Fibroblast of skin of left quadriceps (primary cell): ENCODE data around the gene HDAC5.
"Not testable (repeated sequence)": the region's sequence is repeated elsewhere in the genome, so short reads cannot be mapped to it uniquely, and the experiment has no call there.

Source experiments
- DNase-seq, 2 experiments: peaks; one replicate each; pipeline ENCODE4 v3.0.0-alpha.2; 2013; ENCODE audit warnings: low read depth in 2 of 2

The HDAC5 gene

DNA sequence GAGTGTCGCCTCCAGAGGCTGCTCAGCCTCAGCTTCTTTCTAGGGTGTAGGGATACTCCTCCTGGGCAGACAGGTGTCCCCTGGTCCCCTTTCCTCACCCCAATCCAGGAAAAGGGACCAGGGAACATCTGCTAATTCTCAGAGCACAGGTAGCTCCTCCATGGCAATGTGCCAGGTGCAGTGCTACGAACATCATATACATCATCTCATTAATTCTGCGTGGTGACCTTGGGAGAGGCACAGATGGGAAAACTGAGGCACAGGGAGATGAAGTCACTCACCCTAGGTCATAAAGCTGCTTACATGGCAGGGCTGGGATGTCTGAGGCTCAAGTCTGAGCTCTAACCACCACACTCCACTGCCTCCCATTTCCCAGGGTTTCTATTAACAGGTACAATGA lies 11.7 kb downstream of the HDAC5 start:
- no peak for DNase-seq

DNA sequence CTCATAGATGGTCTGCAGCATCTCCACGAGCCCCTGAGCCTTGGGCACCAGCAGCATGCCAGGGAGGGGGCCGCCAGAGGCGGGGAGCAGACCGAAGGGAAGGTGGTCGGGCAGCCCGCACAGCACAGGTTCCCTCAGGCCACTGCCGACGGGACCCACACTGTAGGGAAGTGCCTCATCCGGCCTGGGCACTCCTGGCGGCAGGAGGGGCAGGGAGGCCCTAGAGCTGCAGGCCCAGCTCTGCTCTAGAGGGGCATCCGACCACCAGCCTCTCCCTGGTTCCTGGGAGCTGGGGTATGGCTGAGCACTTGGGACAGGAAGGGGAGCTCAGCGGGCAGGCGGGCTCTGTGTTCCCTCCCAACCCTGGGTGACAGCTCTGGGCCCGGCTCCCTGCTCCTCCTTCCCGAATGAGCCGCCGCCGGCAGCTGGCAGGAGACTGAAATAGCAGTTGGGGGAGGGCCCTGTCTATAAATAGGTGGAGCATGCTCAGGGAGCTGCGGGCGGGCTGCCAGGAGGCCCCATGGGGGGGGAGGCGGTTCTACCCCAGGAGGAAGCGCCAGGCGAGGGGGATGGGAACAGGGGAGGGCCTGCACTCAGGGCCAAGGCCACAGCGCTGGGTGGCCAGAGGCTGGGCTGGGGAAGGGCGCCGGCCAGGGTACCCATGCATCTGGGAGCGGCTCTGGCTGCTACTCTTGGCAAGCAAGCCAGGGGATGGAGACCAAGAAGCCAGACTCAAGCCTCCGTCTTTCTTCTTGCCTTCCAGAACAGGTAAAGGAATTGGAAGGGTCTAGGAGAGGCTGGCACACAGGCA lies 12.4 kb downstream of the HDAC5 start:
- peak; percentile 79 to 83 for DNase-seq

DNA sequence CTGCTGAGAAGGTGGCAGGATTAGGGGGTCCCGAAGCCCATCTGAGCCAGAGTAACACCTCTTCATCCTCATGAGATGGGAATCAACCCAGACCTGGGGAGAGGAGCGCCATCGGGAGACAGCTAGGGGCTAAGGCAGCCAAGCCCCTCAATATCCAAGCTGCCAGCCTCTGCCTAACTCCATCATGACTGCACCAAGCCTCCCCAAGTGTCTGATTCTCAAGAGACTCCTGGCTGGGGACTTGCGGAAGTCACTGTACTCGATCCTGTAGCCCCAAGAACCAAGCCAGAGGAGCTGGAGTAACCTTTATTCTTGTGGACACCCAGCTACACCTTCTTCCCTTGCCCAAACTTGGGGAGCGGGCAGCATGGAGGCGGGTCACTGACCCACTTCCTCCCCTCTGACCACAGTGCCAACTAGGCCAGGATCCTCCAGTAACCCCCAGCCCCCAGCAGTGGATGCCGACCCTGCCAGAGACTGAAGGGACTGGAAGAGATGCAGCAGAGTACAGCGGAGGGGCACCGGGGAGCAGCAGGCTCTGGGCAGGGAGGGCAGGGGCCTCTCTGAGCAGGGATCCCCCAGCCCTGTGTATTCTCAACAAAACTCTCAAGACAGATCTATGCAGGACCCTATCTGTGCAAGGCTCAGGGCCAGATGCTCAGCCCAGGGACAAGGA lies 13.3 kb downstream of the HDAC5 start:
- DNase-seq, result no peak

DNA sequence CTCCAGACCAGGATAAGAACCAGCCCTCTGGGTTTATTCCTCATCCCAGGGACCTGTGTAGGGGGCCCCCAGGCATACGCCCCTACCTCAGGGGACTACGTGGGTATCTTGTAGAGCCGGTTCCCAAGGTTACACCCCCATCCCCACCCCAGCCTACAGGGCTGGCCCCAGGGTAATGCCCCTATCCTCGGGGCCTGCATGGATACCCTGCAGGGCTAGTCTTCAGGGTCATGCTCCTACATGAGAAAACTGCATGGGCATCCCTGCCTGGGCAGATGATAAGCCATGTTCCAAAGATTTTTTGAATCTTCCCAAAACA lies 14.2 kb downstream of the HDAC5 start:
- no peak for DNase-seq

DNA sequence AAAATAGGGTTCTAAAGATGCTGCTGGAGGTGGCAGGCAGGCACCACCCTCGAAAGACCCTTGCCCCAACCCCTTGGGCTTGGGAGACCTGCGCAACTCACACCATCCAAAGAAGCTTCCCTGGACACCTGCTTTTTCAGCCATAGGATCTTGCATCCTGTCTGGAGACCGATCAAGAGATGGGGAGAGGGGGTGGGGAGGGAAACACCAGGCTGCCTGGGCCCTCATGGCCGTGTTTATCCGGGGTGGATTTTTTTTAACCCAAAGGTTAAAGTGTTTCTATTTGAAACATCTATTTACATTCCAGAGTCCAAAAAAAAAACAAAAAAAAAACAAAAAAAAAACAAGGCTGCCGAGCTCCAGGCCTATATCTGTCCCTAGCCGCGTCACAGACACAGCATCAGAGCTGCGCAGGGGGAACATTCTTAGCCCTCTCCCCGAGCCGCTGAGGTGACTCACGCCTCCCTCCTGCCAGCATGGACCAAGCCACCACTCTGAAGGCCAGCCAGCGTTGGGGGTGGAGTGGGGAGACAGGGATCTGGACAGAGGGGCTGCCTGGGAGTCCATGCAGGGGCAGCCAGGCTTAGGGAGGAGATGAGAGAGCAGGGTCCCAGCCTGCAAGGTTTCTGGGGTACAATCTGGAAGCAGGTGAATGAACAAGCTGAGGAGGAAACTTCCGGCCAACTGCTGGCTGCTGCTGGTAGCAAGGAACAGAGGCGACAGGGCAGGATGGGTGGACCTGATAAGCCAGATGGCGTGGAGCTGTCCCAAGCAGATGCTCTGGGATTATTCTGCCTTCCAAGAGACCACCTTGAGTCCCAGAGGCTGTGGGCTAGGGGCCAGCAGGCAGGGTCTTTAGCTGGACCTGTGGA lies 14.8 kb downstream of the HDAC5 start:
- peak; percentile 58 to 64 for DNase-seq

DNA sequence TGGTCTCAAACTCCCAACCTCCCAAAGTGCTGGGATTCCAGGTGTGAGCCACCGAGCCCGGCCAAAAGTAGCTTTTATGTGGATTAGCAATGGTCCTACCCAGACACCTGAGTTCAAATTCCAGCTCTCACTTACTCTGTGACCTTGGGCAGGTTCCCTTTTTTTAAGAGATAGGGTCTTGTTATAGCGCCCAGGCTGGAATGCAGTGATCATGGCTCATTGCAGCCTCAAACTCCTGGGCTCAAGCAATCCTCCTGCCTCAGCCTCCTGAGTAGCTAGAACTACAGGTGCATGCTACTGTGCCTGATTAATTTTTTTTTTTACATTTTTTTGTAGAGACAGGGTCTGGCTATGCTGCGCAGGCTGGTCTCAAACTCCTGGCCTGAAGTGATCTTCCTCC lies 16.6 kb downstream of the HDAC5 start:
- DNase-seq, result no peak

DNA sequence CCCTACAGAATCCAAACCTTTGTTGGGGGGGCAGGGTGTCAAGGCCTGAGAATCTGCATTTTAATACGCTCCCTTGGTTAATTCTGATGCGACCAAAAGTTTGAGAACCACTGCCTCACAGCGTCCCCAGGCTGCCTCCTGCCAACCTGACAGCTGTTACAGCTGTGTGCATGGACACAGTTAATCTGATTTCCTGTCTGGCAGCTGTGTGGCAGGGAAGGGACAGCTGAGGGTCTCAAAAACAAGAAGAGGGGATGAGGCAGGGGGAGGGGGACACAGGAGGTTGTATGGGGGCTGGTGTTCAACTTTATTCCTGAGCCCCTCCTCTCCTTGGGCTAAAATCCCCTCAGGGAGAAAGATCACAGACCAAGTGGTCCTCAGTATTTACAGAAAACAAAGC lies 17.5 kb downstream of the HDAC5 start:
- no peak for DNase-seq

DNA sequence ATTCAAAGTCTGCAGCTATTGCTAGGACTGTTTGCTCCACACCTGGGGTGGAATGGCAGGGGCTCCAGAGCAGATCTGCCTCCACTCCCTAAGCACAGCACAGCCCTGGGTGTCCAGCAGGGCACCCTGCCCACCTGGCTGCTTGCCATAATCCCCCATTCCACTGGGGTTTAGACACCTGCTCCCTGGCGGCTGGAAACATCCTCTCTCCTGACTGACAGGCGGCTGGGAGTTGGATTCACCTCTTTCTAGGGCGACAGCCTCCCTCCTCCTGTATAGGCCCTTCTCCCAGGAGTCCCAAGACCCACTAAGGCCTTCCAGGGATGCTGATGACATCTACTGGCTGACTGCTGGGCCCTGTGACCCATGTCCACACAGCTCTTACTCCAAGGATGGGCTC lies 18.0 kb downstream of the HDAC5 start:
- DNase-seq, result no peak

DNA sequence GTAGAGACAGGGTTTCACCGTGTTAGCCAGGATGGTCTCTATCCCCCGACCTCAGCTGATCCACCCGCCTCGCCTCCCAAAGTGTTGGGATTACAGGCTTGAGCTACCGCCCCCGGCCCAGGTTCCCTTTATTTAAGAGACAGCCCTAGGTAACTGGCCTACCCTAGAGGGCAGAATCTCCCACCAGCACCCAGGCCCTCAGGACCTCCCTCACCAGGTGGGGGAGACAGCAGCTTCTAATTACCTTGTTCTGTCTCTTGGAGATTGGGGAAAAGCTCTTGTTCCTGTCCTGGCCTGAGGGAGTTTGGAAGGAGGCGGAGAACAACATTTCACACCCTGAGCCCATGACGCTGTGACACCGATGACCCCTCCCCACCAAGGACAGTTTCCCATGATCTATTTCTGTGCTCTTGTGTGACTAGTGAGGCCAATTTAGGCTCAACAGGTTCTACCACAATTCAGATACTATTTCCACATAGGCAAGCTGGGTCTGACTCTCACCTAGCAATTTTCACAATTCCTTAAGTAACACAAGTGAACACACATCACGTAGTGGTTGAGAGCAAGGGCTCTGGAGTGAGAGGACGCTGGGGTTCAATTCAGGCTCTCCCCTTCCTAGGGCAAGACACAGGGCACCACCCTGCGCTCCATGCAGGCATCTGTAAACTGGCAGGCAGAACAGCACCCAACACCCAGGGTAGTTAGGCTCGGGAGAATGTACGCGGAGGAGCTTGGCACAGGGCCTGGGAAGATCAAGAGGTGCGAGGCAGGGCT lies 20.4 kb downstream of the HDAC5 start:
- no peak for DNase-seq

DNA sequence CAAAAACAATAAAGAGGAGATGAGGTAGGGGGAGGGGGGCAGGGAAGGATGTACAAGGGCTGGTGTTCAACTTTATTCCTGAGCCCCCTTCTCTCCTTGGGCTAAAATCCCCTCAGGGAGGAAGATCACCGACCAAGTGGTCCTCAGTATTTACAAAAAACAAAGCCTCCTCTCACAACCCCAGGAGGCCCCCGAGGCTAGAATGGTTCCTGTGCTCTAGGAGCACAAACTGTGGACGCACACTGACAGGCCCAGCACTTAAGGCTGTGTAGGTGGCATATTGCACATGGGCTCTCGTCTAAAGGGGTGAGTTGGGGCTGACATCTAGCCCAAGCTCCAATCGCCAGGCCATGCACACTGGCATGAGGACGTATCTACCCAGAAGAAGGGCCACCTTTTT lies 21.6 kb downstream of the HDAC5 start:
- DNase-seq, result not testable (repeated sequence)

DNA sequence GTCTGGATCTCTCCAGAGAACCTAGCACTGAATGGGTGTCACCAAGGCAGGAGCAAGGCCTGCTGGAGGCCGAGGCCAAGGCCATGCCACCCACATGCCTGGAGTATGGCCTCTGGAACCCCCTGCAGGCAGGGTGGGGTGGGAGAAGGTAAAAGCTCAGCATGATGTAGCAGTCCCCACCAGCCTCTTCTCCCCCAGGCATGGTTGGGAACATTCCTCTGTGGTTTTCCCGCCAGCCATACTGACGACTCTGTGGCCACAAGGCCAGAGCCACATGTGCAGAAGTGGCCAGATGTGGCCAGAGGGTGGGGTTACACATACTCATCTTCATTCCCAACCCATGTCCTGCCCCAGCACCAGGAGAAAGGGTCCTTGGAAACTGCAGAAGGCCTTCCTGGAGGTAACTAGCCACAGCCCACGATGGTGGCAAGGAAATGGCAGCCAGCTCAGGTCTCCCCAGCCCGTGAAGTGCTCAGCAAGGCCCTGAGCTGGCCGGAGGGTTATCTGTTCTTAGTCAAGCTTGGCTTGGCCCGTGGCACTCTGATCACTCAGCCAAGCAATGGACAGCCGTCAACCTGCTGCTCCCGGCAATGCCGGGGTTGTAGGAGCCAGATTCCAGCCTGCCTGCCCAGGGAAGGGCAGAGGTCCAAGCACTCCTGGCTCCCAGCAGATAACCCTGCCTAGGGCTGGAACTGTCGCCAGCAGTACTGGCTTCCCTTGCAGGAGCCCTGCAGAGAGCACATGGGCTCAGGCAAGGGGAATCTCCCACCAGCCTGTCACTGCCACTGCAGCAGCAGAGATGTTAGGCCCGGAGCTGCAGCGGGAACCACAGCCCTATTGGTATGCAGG lies 26.1 kb downstream of the HDAC5 start:
- DNase-seq, result peak in 1 of 2 experiments; percentile 27

DNA sequence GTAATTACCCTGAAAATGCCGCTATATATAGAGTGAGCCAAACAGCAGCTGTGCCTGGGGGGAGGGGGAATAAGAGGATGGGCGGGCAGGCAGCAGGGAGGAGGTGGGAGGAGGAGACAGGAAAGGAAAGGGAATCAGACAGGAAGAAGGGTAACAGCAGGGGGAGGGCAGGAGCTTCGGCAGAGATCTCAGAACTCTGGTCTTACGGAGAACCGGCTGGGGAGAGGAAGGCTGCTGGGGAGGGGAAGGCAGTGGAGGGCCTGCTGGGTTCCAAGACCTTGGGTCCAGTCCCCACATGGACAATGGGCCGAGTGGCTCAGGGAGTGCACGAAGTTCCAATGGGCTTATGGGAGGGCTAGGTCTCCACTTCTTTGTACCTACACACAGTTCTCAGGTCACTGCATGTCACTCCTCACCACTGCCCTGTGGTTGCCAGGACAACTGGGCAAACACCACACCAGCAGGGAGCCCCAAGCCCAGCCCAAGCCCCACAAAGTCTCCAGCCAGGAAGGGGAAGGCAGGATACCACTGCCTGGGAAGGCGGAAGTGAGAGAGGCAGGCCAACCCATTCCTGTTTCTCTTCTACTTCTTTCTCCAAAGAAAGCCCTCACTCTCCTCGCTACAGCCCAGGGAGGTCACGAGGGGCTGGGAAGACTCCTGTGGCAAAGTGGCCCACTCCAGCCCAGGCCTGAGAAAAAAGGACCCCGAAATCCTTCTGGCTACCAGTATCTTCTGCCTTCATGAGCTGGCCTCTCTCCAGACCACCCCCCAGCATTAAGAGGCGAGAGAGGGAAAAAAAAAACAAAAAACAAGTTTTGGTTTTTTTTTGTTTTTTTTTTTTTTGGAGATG lies 27.6 kb downstream of the HDAC5 start:
- peak; percentile 89 for DNase-seq

DNA sequence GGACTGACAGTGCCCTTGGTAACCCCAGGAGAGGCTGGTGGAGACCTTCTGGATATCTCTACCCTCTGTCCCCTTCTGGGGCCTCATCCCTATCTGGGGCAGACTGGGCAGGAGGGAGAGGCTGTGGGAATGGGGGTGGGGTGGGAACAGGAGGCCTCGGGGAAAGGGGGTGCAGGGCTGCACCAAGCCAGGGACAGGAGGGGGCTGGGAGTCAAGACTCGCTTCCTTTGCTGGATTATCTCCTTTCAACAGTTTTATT lies 28.1 kb downstream of the HDAC5 start:
- no peak for DNase-seq

DNA sequence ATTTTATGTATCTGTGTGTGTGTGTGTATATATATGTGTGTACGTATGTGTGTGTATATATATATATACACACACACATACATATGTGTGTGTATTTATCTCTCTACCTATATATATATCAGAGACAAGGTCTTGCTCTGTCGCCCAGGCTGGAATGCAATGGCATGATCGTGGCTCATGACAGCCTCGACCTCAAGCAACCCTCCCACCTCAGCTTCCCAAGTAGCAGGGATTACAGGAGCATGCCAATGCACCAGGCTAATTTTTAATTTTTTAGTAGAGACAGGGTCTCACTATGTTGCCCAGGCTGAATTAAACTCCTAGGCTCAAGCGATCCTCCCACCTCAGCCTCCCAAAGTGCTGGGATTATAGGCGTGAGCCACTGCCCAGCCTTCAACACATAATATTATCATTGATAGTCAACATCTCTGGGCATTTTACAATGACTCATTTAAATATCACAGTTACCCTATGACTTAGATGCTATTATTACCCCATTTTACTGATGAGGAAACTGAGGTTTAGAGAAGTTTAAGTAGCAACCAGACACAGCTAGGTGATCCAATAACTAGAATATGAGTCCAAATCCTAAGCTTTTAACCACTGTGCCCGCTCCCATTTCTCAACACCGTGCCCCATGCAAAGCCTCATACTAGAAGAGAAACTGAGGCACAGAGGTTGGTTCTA lies 28.6 kb downstream of the HDAC5 start:
- no peak for DNase-seq

DNA sequence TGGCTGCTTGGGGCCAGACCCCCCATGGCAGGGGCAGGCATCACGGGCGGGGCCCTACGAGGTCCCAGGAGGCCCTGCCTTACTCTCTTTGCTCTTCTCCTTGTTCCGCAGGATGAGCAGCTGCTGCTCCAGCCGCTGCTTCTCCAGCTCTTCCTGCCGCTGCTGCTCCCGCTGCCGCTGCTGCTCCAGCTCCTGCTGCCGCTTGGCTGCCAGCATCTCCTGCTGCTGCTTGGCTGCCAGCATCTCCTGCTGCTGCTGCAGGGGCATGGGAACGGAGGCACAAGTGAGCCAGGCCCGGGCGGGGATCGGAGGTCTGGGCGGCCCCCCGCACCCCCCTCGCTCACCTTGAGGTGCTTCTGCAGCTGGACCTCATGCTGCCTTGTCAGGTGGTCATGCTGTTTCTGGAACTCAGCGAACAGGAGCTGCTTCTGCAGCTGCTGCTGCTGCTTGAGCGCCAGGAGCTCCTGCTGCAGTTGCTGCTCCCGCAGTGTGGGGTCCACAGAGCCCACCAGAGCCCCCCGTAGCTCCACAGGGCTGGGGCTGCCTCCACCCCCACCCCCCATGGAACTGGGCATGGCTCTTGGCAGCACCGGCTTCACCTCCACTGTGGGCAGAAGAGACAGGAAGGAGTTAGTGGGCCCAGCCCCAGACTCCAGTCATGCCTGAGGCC lies 30.1 kb downstream of the HDAC5 start:
- DNase-seq, result no peak

DNA sequence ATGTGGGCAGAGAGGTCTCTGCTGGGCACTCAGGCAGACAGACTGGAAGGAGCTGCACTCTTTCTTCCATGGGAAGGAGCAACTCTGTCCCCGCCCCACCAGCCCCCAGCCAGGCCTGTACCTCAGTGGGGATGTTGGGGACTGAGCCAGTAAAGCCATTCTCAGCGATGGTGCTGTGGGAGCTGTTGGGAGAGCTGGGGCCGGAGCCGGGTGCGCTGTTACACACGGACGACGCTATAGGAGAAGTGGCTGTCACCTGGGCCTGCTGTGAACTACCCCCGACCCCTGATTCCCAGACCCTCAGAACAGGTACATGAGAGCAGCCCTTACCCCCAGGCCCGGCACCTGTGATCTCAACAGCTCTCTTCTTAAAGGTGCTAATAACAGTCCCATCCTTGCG lies 31.4 kb downstream of the HDAC5 start:
- no peak for DNase-seq

DNA sequence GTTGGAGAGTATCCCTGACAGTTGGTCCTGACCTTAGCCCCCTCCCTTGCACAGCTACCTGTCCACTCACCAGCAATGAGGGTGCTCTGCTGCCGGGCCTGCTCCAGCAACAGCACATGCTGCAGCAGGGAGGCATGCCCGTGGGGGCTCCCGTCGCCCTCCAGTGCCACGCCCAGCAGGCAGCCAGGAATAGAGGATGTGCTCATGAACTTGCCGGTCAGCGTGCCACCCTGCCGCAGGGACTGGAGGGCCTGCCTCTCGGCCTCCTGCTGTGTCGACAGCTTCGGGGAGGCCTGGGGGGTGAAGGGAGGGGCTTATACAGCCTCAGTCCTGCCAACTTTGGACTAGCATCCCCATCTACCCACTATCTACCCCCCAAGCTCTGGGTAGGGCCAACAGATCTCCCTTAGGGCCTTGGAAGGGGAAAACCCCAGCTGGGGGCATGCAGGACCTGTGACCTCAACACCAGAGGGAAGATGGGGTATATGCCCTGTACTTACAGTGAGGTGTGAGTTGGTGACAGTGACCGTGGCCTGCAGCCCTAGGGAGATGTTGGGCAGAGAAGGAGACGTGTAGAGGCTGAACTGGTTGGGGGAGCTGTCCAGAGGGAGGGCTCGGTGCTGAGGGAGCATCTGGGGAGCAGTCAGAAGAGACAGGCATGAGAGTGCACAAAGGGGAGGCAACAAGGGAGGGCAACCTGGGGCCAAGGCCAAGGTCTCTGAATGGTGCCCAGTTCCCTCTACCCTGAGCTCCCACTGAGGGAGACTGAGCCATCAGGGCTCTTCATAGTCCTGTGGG lies 32.0 kb downstream of the HDAC5 start:
- DNase-seq, result no peak

DNA sequence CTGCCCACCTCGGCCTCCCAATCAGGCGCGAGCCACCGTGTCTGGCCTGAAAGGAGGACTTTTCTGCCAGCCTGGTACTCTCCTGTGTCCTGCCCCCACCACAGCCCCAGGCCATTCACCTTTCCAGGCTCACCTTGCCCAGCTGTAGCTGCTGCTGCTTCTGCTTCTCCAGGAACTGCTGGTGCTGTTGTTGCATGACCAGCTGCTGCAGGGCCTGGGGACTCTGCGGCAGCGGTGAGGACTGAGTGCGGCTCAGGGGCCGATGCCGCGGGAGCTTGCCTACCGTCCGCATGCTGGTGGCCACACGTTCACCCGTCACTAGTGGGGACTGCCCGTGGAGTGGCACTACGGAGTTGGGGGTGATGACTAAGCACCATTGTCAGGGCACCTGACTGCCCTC lies 35.2 kb downstream of the HDAC5 start:
- no peak for DNase-seq
